CD4-positive, alpha-beta T cell treated with Interleukin-12 subunit alpha and Interleukin-12 subunit beta, for 1 hour (primary cell): Measurements from ENCODE around the gene OR6A2.

Source experiments
- DNase-seq: peaks from one replicate; pipeline ENCODE4 v3.0.0-alpha.2; 2020

Gene OR6A2

DNA sequence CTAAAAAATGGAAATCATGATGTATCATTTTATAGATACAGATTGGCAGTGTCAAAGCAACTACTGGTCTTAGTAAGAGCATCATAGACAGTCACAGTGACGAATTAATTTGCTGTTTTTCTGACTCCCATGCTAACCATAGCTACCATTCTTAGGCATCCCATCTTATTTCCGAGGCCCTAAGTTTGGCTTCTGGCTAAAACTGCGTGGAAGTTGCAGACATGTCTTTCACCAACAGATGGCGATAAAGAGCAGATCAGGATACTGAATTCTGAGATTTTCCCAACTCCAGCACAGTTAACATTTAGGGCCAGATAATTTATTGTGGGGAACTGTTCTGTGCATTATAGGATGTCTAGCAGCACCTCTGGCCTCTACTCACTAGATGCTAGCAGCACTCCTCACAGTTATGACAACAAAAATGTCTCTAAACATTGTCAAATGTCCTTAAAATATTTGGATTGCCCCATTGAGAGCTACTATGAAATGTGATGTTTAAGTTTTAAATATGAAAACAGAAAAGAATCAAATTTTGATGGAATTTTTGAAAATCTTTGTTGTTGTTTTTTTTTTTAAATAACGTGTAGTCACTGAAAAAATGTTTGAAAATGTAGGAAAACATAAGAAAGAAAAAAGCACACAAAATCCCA, 44.1 kb downstream of the OR6A2 start:
- peak; percentile 58 for DNase-seq

DNA sequence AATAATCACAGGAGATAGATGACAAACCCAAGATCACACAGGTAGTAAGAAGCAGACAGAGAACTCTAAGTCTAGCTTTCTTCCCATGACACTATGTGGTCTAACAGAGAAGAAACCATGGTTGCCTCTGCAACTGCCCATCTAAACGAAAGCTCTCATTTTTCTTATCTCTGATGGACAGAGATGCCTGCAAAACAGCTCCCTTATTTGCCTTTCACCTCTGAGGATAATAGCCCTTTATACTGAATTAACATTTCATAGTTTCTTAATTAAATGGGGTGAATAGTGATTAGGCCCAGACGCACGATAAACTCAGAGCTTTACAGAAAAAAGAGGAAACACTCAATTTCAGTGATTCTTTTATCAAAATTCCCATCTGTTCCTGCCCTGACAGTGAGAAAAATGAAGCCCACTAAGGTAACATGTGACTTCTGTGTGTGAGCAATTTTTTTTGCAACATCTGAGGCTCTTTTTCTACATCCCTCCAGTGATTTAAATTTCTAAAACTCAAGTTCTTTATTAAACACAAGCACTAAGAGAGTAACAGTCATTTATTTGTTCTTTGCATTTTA, 52.3 kb downstream of the OR6A2 start:
- DNase-seq, result no peak

DNA sequence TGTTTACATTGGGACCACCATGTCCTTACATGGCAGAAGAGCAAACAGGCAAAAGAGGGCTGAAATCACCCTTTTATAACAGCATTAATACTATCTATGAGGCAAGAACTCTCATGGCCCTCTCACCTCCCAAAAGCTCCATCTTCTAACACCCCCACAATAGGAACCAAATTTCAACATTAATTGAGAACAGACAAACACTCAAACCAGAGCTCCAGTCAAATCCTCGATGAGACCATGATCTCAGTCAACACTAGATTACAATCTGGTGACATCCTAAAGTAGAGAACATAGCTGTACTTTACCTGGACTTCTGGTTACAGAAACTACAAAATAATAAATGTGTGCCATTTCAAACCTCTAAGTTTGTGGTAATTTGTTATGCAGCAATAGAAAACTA, 52.9 kb downstream of the OR6A2 start:
- no peak for DNase-seq

DNA sequence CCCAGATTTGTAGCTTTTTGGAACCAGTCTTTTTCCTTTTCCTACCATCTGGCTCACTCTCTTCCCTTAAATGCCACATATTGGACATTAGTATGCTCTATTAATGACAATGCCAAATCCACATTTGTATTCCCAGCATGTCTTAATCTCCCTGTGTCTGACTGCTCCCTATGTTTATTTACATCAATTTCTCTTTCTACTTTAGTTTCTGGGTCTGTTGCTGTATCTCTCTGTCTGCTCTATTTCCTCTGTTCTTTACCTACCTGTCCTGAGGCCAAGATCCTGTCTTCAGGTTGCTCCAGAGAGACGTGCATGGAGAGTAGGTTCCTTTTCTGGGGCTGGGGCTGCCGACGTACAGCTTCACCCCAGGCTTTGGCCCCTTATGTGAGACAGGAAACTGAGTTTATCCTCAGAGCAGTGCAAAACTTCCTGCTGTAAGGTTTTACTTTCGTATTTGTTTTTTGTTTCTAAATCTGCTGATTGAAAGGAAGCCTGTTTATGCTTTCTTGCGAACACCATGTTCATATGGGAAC, 53.3 kb downstream of the OR6A2 start:
- DNase-seq, result peak; percentile 62

DNA sequence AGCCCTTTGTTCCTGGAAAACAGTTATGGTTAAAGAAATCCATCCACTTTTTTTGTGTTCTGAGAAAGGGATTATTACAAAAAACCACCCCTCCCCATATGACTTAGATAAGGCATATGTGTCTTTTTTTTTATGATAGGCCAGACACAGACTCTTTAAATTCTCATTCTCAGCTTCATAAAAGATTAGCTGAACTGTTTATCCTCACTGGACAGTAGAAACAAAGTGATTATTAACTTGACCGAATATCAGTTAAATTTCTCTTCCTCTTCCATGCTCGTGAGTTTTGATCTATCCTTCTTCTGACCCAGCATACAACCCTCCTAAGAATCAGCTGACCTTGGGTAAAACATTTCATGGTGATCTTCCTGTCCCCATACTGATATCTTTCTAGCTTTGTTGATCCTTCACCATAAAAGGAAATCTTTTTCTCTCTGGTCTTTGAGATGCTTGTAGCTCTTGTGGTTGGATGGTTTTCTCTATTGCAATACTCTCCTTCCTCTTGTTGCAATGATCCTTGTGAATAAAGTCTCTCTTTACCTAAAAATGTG, 53.9 kb downstream of the OR6A2 start:
- DNase-seq, result peak; percentile 33

DNA sequence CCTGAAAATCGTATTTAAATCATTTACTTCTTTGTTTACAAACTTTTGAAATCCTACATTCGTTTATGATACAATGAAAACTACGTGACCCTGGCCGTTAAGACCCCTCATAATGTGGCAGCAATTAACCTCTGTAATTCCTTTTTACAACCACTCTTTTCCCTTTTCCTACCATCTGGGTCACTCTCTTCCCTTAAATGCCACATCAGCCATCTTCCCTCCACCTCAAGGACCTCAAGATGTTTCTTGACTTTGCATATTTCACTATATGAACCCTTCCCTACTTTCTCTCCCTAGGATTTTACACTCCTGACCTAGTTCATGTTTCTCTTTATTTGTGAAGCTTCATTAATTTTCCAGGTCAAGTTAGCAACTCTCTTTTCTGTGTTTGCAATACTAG, 54.5 kb downstream of the OR6A2 start:
- DNase-seq, result no peak

GRCh38 chr11:6742260-6742659, 57.2 kb downstream of the OR6A2 start:
- no peak for DNase-seq
